LNCaP clone FGC (cell line): ENCODE measurements around the gene ENTPD2.
A peak's percentile ranks its signal among the peaks of the same experiment; 100 is the strongest.

Source experiments
- DNase-seq: peaks from one replicate; pipeline ENCODE4 v3.0.0-alpha.2; 2011; ENCODE audit warnings: low read depth
- H3K4me3 ChIP-seq: 2 replicates; pipeline ENCODE4 v1.5.1; 2011; ENCODE audit warnings: mild to moderate bottlenecking, low read depth, low read length, control low read depth
- TF ChIP-seq, protein P1 (sequence below): IDR thresholded peaks from 2 replicates; pipeline ENCODE4 v1.5.1; 2012; ENCODE audit warnings: mild to moderate bottlenecking; ENCODE audit not compliant: control insufficient read depth, insufficient read depth; ENCODE audit errors: extremely low read depth

Gene ENTPD2

GRCh38 chr9:137052998-137053943 lies 590 bp downstream of the ENTPD2 start:
- DNase-seq = no peak
- TF ChIP-seq, protein P1, sequence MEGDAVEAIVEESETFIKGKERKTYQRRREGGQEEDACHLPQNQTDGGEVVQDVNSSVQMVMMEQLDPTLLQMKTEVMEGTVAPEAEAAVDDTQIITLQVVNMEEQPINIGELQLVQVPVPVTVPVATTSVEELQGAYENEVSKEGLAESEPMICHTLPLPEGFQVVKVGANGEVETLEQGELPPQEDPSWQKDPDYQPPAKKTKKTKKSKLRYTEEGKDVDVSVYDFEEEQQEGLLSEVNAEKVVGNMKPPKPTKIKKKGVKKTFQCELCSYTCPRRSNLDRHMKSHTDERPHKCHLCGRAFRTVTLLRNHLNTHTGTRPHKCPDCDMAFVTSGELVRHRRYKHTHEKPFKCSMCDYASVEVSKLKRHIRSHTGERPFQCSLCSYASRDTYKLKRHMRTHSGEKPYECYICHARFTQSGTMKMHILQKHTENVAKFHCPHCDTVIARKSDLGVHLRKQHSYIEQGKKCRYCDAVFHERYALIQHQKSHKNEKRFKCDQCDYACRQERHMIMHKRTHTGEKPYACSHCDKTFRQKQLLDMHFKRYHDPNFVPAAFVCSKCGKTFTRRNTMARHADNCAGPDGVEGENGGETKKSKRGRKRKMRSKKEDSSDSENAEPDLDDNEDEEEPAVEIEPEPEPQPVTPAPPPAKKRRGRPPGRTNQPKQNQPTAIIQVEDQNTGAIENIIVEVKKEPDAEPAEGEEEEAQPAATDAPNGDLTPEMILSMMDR = no peak
- peak overlapping the region; percentile 56 for H3K4me3 ChIP-seq

DNA sequence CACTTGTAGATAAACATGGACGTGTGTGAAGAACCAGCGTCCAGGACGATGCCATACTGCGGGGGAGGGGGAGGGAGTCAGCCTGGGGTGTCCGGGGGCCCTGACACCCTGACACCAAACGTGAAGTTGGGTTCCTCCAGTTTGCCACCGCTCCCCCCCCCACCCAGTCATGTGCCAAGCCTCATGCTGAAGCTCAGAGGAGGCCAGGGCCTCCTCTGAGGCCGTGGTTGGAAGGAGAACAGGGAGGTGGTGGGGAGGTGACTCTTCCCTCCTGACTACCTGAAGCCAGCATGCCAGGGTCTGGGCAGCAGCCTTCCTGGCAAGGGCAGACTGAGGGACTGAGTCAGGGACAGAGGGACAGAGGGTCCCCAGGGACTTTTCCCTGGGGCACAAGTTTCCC lies 1.6 kb downstream of the ENTPD2 start:
- DNase-seq = no peak
- no peak overlapping the region for H3K4me3 ChIP-seq
- TF ChIP-seq, protein P1 = no peak

DNA sequence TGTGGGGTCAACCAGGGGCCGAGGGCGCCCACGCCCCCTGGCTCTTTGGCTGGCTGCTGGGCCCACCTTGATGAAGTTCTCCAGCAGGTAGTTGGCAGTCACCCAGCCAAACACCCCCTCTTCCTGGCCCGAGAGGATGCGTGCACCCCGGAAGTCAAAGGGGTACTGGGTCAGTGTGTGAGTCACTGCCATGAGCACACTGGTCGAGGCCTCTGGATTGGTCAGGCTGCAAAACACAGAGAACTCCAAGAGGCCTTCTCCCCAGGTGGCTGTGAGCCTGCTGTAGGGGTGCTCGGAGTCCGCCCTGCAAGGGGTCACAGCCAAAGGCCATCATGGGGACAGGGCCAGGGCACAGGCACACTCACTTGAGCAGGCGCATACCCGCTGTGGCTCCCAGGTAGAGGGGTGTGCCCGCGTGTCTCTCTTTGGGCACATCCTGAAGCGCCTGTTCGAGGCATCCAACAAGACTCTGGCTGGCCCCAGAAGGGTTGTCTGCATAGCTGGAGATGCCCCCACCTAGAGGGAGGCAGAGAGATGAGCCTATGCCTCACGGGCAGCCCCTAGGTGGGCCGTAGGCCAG lies 2.6 kb downstream of the ENTPD2 start:
- TF ChIP-seq, protein P1 = no peak
- no peak for DNase-seq
- H3K4me3 ChIP-seq = no peak overlapping the region

GRCh38 chr9:137050570-137050969 lies 3.3 kb downstream of the ENTPD2 start:
- DNase-seq = no peak
- H3K4me3 ChIP-seq = no peak overlapping the region
- TF ChIP-seq, protein P1 = no peak

DNA sequence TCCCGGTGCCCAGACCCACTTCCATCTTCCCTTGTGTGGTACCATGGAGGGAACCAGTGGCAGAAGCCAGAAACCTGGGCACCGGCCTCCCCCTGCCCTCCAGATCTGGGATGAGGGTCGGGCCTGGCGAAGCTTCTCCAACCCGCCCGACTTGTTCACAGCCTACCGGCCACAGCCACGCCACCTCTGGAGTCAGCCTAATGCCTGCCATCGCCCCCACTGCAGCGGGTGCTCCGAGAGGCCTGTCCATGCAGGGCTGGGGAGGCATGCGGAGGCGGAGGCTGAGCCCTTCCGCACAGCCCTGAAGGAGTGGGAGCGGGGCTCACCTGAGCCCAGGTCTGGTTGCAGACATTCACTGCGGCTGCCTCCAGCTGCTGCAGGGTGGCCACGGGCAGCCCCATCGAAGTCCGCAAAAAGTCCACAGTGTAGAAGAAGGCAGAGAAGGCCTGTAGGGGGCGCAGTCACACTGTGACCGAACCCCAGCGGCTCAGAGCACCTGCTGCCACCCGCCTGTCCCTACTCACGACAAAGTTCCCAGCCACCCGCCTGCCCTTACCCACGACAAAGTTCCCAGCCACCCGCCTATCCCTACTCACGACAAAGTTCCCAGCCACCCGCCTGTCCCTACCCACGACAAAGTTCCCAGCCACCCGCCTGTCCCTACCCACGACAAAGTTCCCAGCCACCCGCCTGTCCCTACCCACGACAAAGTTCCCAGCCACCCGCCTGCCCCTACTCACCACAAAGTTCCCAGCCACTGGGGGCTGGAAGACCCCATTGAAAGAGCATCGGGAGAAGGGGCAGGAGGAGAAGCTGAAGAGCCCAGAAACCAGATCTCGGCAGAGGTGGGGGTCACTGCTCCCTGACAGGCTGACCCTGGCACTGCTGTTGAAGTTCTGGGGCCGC lies 4.1 kb downstream of the ENTPD2 start:
- TF ChIP-seq, protein P1 = peak; percentile 46
- no peak overlapping the region for H3K4me3 ChIP-seq
- DNase-seq = no peak

- TF ChIP-seq, protein P1 = no peak
- no peak overlapping the region for H3K4me3 ChIP-seq
- DNase-seq = no peak
Measured at GRCh38 chr9:137048655-137049543, 5.0 kb downstream of the ENTPD2 start.
